GM23338 (cell line): Measurements from ENCODE around the gene TJP2. TPM values are rescaled to one million over a fixed set of nuclear protein-coding genes. Genes with fewer than 3 reads are reported as not detected.

ENCODE experiments used
- ATAC-seq: fragments of 200-7000 bp; cut with Tn5 transposase; 3 replicates; pipeline ENCODE4 v1.9.1; 2020
- DNase-seq: peaks from one replicate; pipeline ENCODE4 v3.0.0-alpha.2; 2015; ENCODE audit warnings: low spot score
- H2AFZ ChIP-seq: fragments of 200-600 bp; sonication (generic); 2 replicates; pipeline ENCODE4 v1.8.0; 2016; ENCODE audit warnings: antibody characterized with exemption, mild to moderate bottlenecking, moderate library complexity
- H3F3A ChIP-seq: fragments of 200-600 bp; sonication (generic); replicated peaks from 2 replicates; pipeline ENCODE4 v1.8.0; 2017; ENCODE audit warnings: antibody characterized with exemption, mixed run types, low read depth
- H3K27ac ChIP-seq: fragments of 200-600 bp; sonication (generic); 2 replicates; pipeline ENCODE4 v1.6.1; 2016; ENCODE audit warnings: low read depth
- H3K27me3 ChIP-seq: fragments of 200-600 bp; sonication (generic); 2 replicates; pipeline ENCODE4 v1.8.0; 2016; ENCODE audit warnings: mild to moderate bottlenecking, mixed run types, moderate library complexity; ENCODE audit not compliant: insufficient read depth
- H3K36me3 ChIP-seq: fragments of 200-600 bp; sonication (generic); 2 replicates; pipeline ENCODE4 v1.8.0; 2016; ENCODE audit warnings: mild to moderate bottlenecking; ENCODE audit not compliant: insufficient read depth
- H3K4me1 ChIP-seq: fragments of 200-600 bp; sonication (generic); 2 replicates; pipeline ENCODE4 v1.8.0; 2016; ENCODE audit warnings: mild to moderate bottlenecking, moderate library complexity; ENCODE audit not compliant: insufficient read depth
- H3K4me2 ChIP-seq: fragments of 200-600 bp; sonication (generic); 2 replicates; pipeline ENCODE4 v1.7.1; 2017; ENCODE audit warnings: mixed run types
- H3K4me3 ChIP-seq: fragments of 200-600 bp; sonication (generic); 2 replicates; pipeline ENCODE4 v1.6.1; 2016; ENCODE audit warnings: mixed run types
- H3K79me2 ChIP-seq: fragments of 200-600 bp; sonication (generic); replicated peaks from 2 replicates; pipeline ENCODE4 v1.8.0; 2017; ENCODE audit warnings: mild to moderate bottlenecking; ENCODE audit not compliant: insufficient read depth
- H3K9me2 ChIP-seq: fragments of 200-600 bp; sonication (generic); 2 replicates; pipeline ENCODE4 v1.8.0; 2017; ENCODE audit not compliant: insufficient read depth
- H4K20me1 ChIP-seq: fragments of 200-600 bp; sonication (generic); replicated peaks from 2 replicates; pipeline ENCODE4 v1.8.0; 2017; ENCODE audit warnings: mild to moderate bottlenecking; ENCODE audit not compliant: insufficient read depth
- H3K27ac Mint-ChIP-seq: 2 replicates; pipeline ENCODE4 v1.8.0; 2020; ENCODE audit warnings: inconsistent platforms, mild to moderate bottlenecking, moderate library complexity, mixed read lengths
- H3K27me3 Mint-ChIP-seq: 3 replicates; pipeline ENCODE4 v1.8.0; 2022; ENCODE audit warnings: low read depth, mild to moderate bottlenecking, moderate library complexity, mixed read lengths, inconsistent platforms; ENCODE audit not compliant: insufficient read depth, poor library complexity
- H3K36me3 Mint-ChIP-seq: 3 replicates; pipeline ENCODE4 v1.8.0; 2021; ENCODE audit warnings: low read depth, mild to moderate bottlenecking, inconsistent platforms, moderate library complexity, mixed read lengths
- H3K4me1 Mint-ChIP-seq: 3 replicates; pipeline ENCODE4 v1.8.0; 2020; ENCODE audit warnings: mild to moderate bottlenecking, inconsistent platforms, mixed read lengths
- H3K4me3 Mint-ChIP-seq: 3 replicates; pipeline ENCODE4 v1.8.0; 2021; ENCODE audit warnings: moderate library complexity, mild to moderate bottlenecking, inconsistent platforms, mixed read lengths
- H3K9me3 Mint-ChIP-seq: 3 replicates; pipeline ENCODE4 v1.8.0; 2020; ENCODE audit warnings: moderate library complexity, mild to moderate bottlenecking, inconsistent platforms, mixed read lengths
- CREB1 ChIP-seq: fragments of 250-450 bp; sonication (Bioruptor Pico); IDR thresholded peaks from 2 replicates; pipeline ENCODE4 v1.5.0; 2020; ENCODE audit warnings: low read depth, mild to moderate bottlenecking, moderate library complexity
- EZH2 ChIP-seq: fragments of 200-600 bp; sonication (generic); IDR thresholded peaks from one replicate; pipeline ENCODE4 v1.8.0; 2017; ENCODE audit warnings: antibody characterized with exemption, mild to moderate bottlenecking, low read depth; ENCODE audit not compliant: unreplicated experiment
- EZH2phosphoT487 ChIP-seq: fragments of 200-600 bp; sonication (generic); IDR thresholded peaks from one replicate; pipeline ENCODE4 v1.8.1; 2018; ENCODE audit warnings: antibody characterized with exemption; ENCODE audit not compliant: unreplicated experiment
- JUNB ChIP-seq: IDR thresholded peaks from one replicate; pipeline ENCODE4 v1.6.1; 2016; ENCODE audit warnings: antibody characterized with exemption; ENCODE audit not compliant: unreplicated experiment
- POLR2AphosphoS5 ChIP-seq: IDR thresholded peaks from 2 replicates; pipeline ENCODE4 v1.6.1; 2016; ENCODE audit warnings: antibody characterized with exemption, low read depth
- ZNF114 ChIP-seq: fragments of 250-450 bp; sonication (Bioruptor Pico); IDR thresholded peaks from 2 replicates; pipeline ENCODE4 v1.5.0; 2020; ENCODE audit warnings: mild to moderate bottlenecking, moderate library complexity
- ZNF331 ChIP-seq: fragments of 250-450 bp; sonication (Bioruptor Pico); IDR thresholded peaks from 2 replicates; pipeline ENCODE4 v1.5.0; 2020; ENCODE audit warnings: low read depth, mild to moderate bottlenecking, moderate library complexity
- ZNF462 ChIP-seq: fragments of 250-450 bp; sonication (Bioruptor Pico); IDR thresholded peaks from 2 replicates; pipeline ENCODE4 v1.5.0; 2020; ENCODE audit warnings: mild to moderate bottlenecking, moderate library complexity
- polyA plus RNA-seq: library from polyadenylated mRNA; unstranded; fragments of >200 nt; fragmentation: Nextera tagmentation; extraction: Ambion mirVana; gene quantifications from 2 replicates; pipeline ENCODE4 v1.2.1, GENCODE V29; 2016
- total RNA-seq: library from RNA; depleted of rRNA; stranded (reverse); fragments of >200 nt; shearing (Covaris generic); gene quantifications from 2 replicates; pipeline ENCODE4 v1.2.3, GENCODE V29; 2014
- TF ChIP-seq, protein P1 (sequence below): IDR thresholded peaks from one replicate; pipeline ENCODE4 v1.6.1; 2018; ENCODE audit warnings: antibody characterized with exemption; ENCODE audit not compliant: unreplicated experiment
- TF ChIP-seq, protein P2 (sequence below): IDR thresholded peaks from 2 replicates; pipeline ENCODE4 v1.6.1; 2016; ENCODE audit warnings: antibody characterized with exemption
- TF ChIP-seq, protein P3 (sequence below), 2 experiments: fragments of 200-600 bp in 1 of 2; sonication (generic) in 1 of 2; conservative IDR thresholded peaks; 2 replicates each; pipeline versions ENCODE4 v1.5.1 to v1.6.1; 2016 to 2017; ENCODE audit warnings: antibody characterized with exemption in 2 of 2, low read depth in 2 of 2, mild to moderate bottlenecking in 2 of 2, moderate library complexity in 1 of 2

The TJP2 gene
- total and polyA plus RNA-seq, 2 experiments from 2014 or later, result 37.6 to 234 TPM

DNA sequence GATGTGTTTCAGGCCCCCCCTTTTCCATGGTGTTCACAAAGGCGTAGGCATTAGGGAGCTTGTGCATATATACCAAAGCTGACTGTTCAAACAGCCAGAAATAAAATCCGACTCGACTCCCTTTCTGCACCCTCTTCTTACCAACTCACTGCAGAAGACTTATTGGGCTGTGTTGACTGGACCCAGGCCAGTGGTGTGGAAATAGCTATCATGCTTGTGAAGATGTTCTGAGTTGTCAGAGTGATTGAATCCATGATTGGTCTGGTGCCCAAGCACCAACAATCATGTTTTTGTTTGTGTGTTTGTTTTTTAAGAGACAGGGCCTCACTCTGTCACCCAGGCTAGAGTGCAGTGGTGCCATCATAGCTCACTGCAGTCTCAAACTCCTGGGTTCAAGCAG is 21.6 kb downstream of the TJP2 start (continued):
- TF ChIP-seq, protein P1, sequence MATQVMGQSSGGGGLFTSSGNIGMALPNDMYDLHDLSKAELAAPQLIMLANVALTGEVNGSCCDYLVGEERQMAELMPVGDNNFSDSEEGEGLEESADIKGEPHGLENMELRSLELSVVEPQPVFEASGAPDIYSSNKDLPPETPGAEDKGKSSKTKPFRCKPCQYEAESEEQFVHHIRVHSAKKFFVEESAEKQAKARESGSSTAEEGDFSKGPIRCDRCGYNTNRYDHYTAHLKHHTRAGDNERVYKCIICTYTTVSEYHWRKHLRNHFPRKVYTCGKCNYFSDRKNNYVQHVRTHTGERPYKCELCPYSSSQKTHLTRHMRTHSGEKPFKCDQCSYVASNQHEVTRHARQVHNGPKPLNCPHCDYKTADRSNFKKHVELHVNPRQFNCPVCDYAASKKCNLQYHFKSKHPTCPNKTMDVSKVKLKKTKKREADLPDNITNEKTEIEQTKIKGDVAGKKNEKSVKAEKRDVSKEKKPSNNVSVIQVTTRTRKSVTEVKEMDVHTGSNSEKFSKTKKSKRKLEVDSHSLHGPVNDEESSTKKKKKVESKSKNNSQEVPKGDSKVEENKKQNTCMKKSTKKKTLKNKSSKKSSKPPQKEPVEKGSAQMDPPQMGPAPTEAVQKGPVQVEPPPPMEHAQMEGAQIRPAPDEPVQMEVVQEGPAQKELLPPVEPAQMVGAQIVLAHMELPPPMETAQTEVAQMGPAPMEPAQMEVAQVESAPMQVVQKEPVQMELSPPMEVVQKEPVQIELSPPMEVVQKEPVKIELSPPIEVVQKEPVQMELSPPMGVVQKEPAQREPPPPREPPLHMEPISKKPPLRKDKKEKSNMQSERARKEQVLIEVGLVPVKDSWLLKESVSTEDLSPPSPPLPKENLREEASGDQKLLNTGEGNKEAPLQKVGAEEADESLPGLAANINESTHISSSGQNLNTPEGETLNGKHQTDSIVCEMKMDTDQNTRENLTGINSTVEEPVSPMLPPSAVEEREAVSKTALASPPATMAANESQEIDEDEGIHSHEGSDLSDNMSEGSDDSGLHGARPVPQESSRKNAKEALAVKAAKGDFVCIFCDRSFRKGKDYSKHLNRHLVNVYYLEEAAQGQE, result no peak
- TF ChIP-seq EZH2, result no peak
- no peak for TF ChIP-seq JUNB
- TF ChIP-seq, protein P2, sequence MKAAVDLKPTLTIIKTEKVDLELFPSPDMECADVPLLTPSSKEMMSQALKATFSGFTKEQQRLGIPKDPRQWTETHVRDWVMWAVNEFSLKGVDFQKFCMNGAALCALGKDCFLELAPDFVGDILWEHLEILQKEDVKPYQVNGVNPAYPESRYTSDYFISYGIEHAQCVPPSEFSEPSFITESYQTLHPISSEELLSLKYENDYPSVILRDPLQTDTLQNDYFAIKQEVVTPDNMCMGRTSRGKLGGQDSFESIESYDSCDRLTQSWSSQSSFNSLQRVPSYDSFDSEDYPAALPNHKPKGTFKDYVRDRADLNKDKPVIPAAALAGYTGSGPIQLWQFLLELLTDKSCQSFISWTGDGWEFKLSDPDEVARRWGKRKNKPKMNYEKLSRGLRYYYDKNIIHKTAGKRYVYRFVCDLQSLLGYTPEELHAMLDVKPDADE, result no peak
- no peak for TF ChIP-seq ZNF331 (CRISPR knock-in tag)
- TF ChIP-seq CREB1, result no peak

- Histone ChIP-seq H3K4me3 (no peak overlapping the region), H3K36me3 (no peaks in the 10 kb centered on the region), H3K27me3 (no peaks in the 10 kb centered on the region), H3K4me1 (peaks cover 40% of the 10 kb centered on the region), H4K20me1 (peaks cover 24% of the 10 kb centered on the region; the same call in 1 of the 2 replicates), H3F3A (no peaks in the 10 kb centered on the region), H3K79me2 (peaks cover 93% of the 10 kb centered on the region), H2AFZ (no peak overlapping the region), H3K4me2 (no peak overlapping the region), H3K9me2 (no peaks in the 10 kb centered on the region; the same call in 1 of the 2 replicates), H3K27ac (0 out of 2 replicates have a peak overlapping the region, but pooled peaks have one; percentile 45)
- Mint-ChIP-seq H3K36me3 (no peaks in the 10 kb centered on the region), H3K4me3 (no peak overlapping the region), H3K27ac (no peak overlapping the region), H3K4me1 (peaks cover 44% of the 10 kb centered on the region), H3K27me3 (peaks cover 2% of the 10 kb centered on the region), H3K9me3 (no peaks in the 10 kb centered on the region; the same call in 2 of the 3 replicates)
- DNase-seq (no peak), ATAC-seq (no peak)
- no peak for TF ChIP-seq ZNF462 (CRISPR knock-in tag)
- no peak for TF ChIP-seq POLR2AphosphoS5
- TF ChIP-seq ZNF331 (CRISPR knock-in tag), result no peak
- no peak for TF ChIP-seq JUNB
- TF ChIP-seq, protein P2, result no peak
- no peak for TF ChIP-seq ZNF114 (CRISPR knock-in tag)
- TF ChIP-seq, protein P3, sequence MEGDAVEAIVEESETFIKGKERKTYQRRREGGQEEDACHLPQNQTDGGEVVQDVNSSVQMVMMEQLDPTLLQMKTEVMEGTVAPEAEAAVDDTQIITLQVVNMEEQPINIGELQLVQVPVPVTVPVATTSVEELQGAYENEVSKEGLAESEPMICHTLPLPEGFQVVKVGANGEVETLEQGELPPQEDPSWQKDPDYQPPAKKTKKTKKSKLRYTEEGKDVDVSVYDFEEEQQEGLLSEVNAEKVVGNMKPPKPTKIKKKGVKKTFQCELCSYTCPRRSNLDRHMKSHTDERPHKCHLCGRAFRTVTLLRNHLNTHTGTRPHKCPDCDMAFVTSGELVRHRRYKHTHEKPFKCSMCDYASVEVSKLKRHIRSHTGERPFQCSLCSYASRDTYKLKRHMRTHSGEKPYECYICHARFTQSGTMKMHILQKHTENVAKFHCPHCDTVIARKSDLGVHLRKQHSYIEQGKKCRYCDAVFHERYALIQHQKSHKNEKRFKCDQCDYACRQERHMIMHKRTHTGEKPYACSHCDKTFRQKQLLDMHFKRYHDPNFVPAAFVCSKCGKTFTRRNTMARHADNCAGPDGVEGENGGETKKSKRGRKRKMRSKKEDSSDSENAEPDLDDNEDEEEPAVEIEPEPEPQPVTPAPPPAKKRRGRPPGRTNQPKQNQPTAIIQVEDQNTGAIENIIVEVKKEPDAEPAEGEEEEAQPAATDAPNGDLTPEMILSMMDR (conservative IDR thresholded peaks at IDR 0.05; ENCODE audit: low read depth in 2 of 2), result no peak
- no peak for TF ChIP-seq EZH2
- no peak for TF ChIP-seq CREB1
- TF ChIP-seq EZH2phosphoT487, result no peak
Observed at GRCh38 chr9:69197687-69198086, 23.6 kb downstream of the TJP2 start.
